ENCODE results near the gene TSPAN9. TPM values are rescaled to one million over a fixed set of nuclear protein-coding genes. Genes with fewer than 3 reads are reported as not detected.

Gene TSPAN9
- total and polyA plus RNA-seq, 9 donors, result 24.9 to 72.3 (median 55.7) TPM

DNA sequence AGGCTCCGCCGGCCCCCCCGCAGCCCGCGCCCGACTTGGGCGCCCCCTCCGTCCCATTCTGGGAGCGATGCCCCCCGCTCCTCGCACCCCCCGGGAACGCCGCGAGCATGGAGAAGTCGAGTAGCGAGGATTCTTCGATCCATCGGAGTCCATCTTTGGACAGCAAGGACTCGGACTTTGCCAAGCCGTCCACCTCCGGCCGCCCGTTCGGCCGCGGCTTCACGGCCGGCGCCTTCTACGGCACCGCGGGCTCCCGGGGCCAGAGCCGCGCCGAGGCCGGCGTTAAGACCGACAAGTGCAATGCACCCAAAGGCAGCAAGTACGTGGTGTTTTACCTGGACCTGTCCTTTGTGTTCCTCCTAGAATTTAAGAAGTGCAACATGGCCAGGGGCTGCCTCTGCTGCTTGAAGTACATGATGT is 123.6 kb downstream of the TSPAN9 start:
- peak in 3 of 5 donors; percentile 38 to 51 (median 41) for DNase-seq
- 4 to 11% (median 10%) methylated on average over 31 to 41 of the region's 41 CpGs for WGBS, 3 donors
- Histone ChIP-seq H3K4me3 (peak overlapping the region; percentile 36), H3K36me3 (no peaks in the 10 kb centered on the region), H3K27ac (no peak overlapping the region), H3K4me1 (ENCODE audit: insufficient read depth) (peaks cover 6% of the 10 kb centered on the region), H3K9me3 (no peaks in the 10 kb centered on the region), H3K27me3 (no peaks in the 10 kb centered on the region)
- TF ChIP-seq POLR2A (IDR thresholded peaks at IDR 0.05) (no peak), EP300 (IDR thresholded peaks at IDR 0.05) (no peak)
- TF ChIP-seq, protein P1, sequence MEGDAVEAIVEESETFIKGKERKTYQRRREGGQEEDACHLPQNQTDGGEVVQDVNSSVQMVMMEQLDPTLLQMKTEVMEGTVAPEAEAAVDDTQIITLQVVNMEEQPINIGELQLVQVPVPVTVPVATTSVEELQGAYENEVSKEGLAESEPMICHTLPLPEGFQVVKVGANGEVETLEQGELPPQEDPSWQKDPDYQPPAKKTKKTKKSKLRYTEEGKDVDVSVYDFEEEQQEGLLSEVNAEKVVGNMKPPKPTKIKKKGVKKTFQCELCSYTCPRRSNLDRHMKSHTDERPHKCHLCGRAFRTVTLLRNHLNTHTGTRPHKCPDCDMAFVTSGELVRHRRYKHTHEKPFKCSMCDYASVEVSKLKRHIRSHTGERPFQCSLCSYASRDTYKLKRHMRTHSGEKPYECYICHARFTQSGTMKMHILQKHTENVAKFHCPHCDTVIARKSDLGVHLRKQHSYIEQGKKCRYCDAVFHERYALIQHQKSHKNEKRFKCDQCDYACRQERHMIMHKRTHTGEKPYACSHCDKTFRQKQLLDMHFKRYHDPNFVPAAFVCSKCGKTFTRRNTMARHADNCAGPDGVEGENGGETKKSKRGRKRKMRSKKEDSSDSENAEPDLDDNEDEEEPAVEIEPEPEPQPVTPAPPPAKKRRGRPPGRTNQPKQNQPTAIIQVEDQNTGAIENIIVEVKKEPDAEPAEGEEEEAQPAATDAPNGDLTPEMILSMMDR (IDR thresholded peaks at IDR 0.05), result no peak
- intact Hi-C loops (cut with DNase I), result loop anchor here (5.0 to 10.0 kb wide), 6 partner anchors 64 to 126 kb away; partner anchors contain the start of gene TSPAN9 (in 3 of the 4)

- Histone ChIP-seq H3K9me3 (no peaks in the 10 kb centered on the region), H3K27ac (no peak overlapping the region), H3K4me1 (ENCODE audit: insufficient read depth) (peaks cover 6% of the 10 kb centered on the region), H3K36me3 (no peaks in the 10 kb centered on the region), H3K4me3 (no peak overlapping the region), H3K27me3 (no peaks in the 10 kb centered on the region)
- TF ChIP-seq EP300 (IDR thresholded peaks at IDR 0.05) (no peak), POLR2A (IDR thresholded peaks at IDR 0.05) (no peak)
- DNase-seq, result no peak
- intact Hi-C loops (cut with DNase I), result loop anchor here (2.0 to 10.0 kb wide), 7 partner anchors 64 to 127 kb away; partner anchors contain the start of gene TSPAN9 (in 3 of the 4)
- WGBS, 3 donors, result 77 to 79% (median 78%) methylated on average over 10 of the region's 10 CpGs
Measured at GRCh38 chr12:3201339-3202051, 124.3 kb downstream of the TSPAN9 start.

GRCh38 chr12:3202096-3202495 is 124.9 kb downstream of the TSPAN9 start:
- Histone ChIP-seq H3K27ac (no peak overlapping the region), H3K4me1 (ENCODE audit: insufficient read depth) (peaks cover 6% of the 10 kb centered on the region), H3K27me3 (no peaks in the 10 kb centered on the region), H3K9me3 (no peaks in the 10 kb centered on the region), H3K4me3 (no peak overlapping the region), H3K36me3 (no peaks in the 10 kb centered on the region)
- 74 to 83% (median 77%) methylated on average over 11 of the region's 11 CpGs for whole genome bisulfite sequencing, 3 donors
- TF ChIP-seq EP300 (IDR thresholded peaks at IDR 0.05) (no peak), POLR2A (IDR thresholded peaks at IDR 0.05) (no peak)
- TF ChIP-seq, protein P1 (IDR thresholded peaks at IDR 0.05), result no peak
- intact Hi-C loops (cut with DNase I), result loop anchor here (2.0 to 10.0 kb wide), 7 partner anchors 65 to 127 kb away; partner anchors contain the start of gene TSPAN9 (in 3 of the 4)
- no peak for DNase-seq

DNA sequence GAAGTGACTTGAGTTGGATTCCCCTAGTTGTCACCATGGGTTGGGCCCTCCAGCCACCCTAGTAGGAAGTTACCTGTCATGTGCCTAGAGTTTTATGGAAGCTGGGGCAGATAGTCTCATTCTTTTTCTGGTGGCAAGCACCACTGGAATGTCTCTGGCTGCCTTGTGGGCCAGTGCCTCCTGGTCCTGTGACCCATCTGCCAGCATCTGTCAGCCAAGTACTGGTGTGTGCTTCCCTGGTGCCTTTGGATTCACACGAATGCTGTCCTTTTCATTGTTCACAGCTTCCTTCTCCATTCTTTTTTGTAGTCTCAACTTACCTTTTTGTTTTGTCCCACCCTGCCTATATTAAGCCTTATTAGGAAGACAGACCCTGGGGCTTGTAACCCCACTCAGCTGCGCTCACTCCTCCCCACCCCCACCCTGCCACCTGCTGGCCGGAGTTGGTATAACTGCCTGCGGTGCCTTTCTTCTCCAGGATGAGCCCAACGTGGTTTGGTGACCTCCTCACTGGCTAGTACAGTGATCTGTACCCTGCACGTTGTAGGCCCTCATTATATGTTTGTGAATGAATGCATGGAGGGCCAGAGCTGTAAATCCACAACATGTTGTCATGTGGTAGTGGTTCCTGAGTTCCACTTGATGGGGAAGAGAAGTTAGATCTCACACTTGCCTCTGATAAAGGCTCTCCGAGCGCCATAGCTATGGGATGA is 125.7 kb downstream of the TSPAN9 start:
- Histone ChIP-seq H3K27me3 (no peaks in the 10 kb centered on the region), H3K4me1 (ENCODE audit: insufficient read depth) (peaks cover 6% of the 10 kb centered on the region), H3K9me3 (no peaks in the 10 kb centered on the region), H3K4me3 (no peak overlapping the region), H3K36me3 (no peaks in the 10 kb centered on the region), H3K27ac (no peak overlapping the region)
- TF ChIP-seq, protein P1 (IDR thresholded peaks at IDR 0.05), result peak; percentile 79 to 84 (median 82)
- no peak for TF ChIP-seq POLR2A (IDR thresholded peaks at IDR 0.05)
- intact Hi-C loops (cut with DNase I), result loop anchor here (2.0 to 10.0 kb wide), 7 partner anchors 66 to 128 kb away; partner anchors contain the start of gene TSPAN9 (in 3 of the 4)
- peak; percentile 53 to 83 (median 74) for DNase-seq
- 29 to 35% (median 32%) methylated on average over 8 of the region's 8 CpGs for WGBS, 3 donors
